Liver (tissue), 3 donors: ENCODE measurements around the gene RNU6-1.

Experiments
- RXRA ChIP-seq, 2 donors: IDR thresholded peaks; 2 replicates each; pipeline ENCODE4 v1.6.1; 2017 to 2018; ENCODE audit warnings: antibody characterized with exemption in 2 of 2, mild to moderate bottlenecking in 1 of 2
- TF ChIP-seq, protein P1 (sequence below): fragments of 150-350 bp; IDR thresholded peaks from 2 replicates; pipeline ENCODE4 v1.5.1; 2017; ENCODE audit warnings: improper control_type of control experiment, low read depth, low read length; ENCODE audit not compliant: missing input control
- TF ChIP-seq, protein P2 (sequence below): IDR thresholded peaks from 2 replicates; pipeline ENCODE4 v1.6.1; 2016; ENCODE audit warnings: antibody characterized with exemption, mild to moderate bottlenecking
- donor health status: healthy.
- donor health status: healthy.

DNA sequence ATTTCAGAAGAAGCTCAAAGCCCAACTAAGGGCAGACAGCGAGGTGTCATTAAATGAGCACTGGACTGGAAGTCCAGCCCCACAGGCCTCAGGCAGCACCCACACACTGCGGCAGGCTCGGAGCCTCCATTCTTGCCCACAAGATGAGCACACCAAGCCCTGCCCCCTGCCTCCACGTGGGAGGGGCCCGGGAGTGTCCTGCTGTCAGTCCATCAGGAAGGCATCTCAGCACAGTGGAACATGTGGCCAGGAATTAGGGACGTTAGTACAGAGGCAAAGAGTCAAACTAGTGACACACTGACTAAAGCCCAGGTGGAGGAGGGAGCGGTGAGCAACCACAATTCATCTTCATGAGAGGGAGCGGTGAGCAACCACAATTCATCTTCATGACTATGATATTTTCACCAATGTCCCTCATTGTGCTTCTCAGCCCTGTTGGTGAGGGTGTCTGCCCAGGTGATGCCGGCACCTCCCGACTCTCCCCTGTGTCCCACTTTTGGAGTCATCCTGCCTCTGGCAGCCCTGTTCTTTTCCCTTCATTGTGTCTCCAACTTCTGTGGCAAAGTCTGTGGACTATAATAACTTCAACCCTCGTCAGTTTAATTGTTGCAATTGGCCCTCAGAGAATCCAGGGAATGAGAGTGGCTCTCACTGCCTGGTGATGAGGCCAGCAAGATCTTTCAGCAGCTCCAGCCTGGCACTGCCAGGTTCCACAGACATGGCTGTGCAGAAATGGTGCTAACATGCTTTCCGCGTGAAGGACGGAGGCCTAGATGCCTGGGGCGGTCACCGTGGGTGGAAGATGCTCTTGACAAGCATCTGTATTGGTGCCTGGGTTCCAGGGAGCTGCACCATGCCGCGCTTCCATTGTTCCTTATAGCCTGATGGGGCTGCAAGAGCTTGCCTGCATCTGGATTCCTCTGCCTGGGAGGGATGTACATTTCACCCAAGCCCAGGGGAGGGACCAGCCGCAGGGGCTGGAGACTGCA lies 37.6 kb downstream of the RNU6-1 start:
- TF ChIP-seq, protein P1, sequence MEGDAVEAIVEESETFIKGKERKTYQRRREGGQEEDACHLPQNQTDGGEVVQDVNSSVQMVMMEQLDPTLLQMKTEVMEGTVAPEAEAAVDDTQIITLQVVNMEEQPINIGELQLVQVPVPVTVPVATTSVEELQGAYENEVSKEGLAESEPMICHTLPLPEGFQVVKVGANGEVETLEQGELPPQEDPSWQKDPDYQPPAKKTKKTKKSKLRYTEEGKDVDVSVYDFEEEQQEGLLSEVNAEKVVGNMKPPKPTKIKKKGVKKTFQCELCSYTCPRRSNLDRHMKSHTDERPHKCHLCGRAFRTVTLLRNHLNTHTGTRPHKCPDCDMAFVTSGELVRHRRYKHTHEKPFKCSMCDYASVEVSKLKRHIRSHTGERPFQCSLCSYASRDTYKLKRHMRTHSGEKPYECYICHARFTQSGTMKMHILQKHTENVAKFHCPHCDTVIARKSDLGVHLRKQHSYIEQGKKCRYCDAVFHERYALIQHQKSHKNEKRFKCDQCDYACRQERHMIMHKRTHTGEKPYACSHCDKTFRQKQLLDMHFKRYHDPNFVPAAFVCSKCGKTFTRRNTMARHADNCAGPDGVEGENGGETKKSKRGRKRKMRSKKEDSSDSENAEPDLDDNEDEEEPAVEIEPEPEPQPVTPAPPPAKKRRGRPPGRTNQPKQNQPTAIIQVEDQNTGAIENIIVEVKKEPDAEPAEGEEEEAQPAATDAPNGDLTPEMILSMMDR, result no peak
- TF ChIP-seq RXRA (IDR thresholded peaks at IDR 0.05), result no peak
- TF ChIP-seq, protein P2, sequence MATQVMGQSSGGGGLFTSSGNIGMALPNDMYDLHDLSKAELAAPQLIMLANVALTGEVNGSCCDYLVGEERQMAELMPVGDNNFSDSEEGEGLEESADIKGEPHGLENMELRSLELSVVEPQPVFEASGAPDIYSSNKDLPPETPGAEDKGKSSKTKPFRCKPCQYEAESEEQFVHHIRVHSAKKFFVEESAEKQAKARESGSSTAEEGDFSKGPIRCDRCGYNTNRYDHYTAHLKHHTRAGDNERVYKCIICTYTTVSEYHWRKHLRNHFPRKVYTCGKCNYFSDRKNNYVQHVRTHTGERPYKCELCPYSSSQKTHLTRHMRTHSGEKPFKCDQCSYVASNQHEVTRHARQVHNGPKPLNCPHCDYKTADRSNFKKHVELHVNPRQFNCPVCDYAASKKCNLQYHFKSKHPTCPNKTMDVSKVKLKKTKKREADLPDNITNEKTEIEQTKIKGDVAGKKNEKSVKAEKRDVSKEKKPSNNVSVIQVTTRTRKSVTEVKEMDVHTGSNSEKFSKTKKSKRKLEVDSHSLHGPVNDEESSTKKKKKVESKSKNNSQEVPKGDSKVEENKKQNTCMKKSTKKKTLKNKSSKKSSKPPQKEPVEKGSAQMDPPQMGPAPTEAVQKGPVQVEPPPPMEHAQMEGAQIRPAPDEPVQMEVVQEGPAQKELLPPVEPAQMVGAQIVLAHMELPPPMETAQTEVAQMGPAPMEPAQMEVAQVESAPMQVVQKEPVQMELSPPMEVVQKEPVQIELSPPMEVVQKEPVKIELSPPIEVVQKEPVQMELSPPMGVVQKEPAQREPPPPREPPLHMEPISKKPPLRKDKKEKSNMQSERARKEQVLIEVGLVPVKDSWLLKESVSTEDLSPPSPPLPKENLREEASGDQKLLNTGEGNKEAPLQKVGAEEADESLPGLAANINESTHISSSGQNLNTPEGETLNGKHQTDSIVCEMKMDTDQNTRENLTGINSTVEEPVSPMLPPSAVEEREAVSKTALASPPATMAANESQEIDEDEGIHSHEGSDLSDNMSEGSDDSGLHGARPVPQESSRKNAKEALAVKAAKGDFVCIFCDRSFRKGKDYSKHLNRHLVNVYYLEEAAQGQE, result no peak
